ENCODE data around the gene RPL32. TPM values are rescaled to one million over a fixed set of nuclear protein-coding genes. Genes with fewer than 3 reads are reported as not detected.
"Not testable (repeated sequence)": the region's sequence is repeated elsewhere in the genome, so short reads cannot be mapped to it uniquely, and the experiment has no call there.

Gene RPL32
- total RNA-seq, 1 experiment from 2014 or later = 1,047 TPM

DNA sequence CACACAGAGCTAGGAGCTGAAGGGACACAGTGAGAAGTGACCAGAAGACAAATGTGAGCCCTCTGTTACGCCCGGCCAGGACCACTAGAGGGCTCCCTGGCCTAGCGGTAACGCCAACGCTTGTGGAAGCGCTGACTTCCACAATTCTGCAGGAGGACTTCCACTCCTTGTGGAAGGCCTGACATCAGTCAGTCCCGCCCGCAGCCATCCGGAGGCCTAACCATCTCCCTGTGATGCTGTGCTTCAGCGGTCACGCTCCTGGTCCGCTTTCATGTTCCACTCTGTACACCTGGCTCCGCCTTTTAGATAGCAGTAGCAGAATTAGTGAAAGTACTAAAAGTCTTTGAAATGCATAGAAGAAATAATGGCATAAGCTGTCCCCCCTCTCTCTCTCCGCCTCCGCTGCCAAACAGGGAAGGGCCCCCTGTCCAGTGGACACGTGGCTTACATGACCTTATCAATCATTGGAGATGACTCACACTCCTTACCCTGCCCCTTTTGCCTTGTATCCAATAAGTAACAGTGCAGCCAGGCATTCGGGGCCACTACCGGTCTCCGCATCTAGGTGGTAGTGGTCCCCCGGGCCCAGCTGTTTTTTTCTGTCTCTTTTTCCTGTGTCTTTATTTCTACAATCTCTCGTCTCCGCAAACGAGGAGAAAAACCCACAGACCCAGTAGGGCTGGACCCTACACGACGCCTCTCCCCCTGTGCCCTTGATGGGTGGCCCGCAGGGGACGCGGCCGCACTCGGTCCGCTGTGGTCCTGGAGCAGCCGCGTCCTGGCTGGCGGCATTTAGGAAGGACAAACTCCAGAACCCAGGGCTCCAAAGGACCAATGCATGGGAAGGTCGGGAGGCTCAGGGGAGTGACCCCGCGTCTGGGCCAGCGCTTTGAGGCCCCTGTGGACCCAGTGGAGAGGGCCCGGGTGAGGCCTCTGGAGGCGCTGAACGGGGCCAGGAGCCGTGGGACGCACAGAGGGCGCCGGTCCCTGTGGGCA, 27.0 kb upstream of the RPL32 start:
- peak; percentile 83 for DNase-seq (ENCODE audit: low spot score)

DNA sequence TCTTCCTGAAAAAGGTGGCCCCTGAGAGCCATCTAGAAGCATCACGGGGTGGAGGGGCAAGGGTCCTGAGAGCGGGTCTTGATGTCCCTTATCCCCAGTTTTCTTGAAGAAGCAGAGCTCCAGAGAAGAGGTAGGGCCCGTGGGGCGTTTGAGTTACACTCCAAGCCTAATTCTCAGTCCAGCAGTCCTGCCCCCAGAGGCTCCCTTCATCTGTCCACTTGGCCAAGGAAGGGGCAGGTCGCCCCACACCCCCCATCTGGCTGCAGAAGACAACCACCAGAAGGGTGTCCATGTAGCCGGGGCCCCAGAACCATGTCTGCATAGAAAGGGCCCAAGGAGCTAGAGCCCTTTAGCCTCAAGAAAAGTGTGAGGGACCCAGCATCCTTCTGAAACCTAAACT, 25.5 kb upstream of the RPL32 start:
- no peak for DNase-seq (ENCODE audit: low spot score)

DNA sequence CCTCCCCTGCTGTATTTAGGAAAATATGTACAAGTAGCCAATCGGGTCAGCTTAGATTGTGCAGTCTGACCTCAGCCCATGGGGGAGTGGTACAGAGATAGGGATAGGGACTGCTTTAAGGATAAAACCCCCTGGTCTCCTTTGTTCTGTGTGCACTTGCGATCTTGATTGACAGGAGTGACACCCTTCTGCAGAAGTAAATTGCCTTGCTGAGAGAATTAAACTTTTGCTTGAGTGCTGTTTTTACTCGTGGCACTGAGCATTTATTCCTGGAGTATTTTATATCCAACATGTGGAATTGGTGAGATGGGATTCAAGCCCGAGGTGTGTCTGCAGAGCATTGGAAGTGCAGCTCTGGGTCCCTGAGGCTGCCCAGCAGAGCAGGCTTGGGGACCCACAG, 23.9 kb upstream of the RPL32 start:
- DNase-seq (ENCODE audit: low spot score) = no peak

DNA sequence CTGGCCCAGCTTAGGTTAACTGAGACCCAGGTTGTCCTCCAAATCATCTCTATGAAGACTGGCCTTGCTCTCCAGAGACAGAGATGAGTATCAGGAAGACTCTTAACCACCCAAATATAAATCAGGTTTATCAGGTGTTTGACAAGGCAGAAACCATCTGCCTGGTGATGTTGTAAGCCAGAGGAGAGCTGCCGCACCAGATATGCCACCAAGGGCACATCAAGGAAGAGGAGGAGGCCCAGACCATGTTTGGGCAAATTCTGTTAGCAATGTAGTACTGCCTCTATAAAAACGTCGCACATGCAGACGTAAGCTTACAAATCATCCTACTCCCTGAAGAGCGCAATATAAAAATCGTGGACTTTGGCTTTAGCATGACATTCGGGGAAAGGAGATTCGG, 21.0 kb upstream of the RPL32 start:
- no peak for DNase-seq (ENCODE audit: low spot score)

DNA sequence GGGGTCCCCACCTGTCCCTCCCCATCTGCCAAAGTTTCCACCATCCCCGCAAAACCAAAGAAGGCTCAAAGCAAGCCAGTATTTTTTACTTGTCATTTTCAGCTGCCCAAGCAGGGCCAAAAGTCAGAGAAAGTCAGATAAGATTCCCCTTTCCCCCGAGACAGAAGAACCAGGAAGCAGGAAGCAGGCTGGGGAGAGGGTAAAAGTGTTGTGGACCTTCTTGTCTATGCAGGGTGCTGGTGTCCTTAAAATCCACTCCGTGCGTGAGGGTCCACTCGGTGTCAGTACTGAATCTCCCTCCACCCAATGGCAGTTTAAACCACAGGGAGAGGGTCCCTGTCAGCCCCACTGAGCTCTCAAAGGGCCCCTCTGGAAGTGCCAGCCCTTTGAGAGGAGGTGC, 20.2 kb upstream of the RPL32 start:
- DNase-seq (ENCODE audit: low spot score) = no peak

DNA sequence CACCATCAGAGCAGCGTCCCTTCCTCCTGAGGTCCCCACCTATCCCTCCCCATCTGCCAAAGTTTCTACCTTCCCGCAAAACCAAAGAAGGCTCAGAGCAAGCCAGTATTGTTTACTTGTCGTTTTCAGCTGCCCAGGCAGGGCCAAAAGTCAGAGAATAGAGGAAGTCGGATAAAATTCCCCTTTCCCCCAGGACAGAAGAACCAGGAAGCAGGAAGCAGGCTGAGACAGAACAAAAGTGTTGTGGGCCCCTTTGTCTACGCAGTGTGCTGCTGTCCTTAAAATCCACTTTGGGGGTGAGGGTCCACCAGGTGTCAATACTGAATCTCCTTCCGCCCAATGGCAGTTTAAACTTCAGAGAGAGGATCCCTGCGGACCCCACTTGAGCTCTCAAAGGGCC, 18.5 kb upstream of the RPL32 start:
- no peak for DNase-seq (ENCODE audit: low spot score)

DNA sequence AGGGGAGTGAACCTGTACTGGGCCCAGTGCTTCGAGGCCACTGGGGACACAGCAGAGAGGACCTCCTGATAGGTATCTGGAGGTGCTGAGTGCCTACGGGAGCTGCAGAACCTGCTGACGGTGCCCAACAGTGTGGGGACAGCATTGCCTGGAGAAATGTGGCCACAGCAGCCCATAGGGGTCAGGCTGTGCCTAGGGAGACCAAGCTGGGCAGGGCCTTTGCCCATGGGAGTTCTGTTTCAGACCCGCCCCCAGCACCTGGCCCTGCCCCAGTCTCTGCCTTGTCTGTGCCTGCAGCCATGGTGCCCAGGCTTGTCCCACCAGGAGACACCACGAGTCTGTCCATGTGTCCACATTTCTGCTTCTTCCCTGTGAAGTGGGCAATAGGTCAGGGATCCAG, 15.3 kb upstream of the RPL32 start:
- no peak for DNase-seq (ENCODE audit: low spot score)

DNA sequence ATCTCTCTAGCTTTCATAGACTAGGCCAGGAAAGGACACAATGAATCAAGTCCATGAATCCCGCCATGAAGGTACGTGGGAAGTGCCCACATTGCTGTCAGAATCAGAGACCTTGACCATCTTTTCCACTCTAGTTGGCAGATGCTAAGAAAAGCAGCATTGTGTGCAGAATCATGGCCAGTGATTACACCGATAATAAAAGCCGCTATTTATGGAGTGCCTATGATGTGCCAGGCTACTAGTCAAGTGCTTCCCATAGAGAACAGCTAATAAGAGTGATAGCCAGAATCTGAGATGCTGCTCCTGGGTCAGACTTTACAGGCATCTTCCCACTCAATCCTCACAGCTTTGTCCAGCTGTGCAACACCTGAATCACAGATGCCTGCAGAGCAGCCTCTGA, 13.2 kb upstream of the RPL32 start:
- no peak for DNase-seq (ENCODE audit: low spot score)

DNA sequence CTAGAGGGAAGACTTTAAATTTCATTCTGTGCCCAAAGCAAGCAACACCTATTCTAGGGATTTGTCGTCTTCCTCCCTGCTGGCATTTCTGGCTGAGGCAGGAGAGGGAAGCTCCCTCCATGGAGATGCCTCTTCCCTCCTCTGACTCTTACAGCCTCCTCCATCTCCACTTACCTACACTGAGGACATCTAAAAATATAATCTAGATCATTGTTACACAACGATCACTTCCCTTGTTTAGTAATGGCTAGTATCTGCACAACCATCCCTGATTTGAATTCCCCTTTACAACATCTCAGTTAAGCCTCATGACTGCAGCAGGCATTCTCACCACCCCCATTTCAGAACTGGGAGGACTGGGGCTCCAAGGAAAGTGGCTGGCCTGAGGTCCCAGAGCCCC, 12.5 kb upstream of the RPL32 start:
- DNase-seq (ENCODE audit: low spot score) = not testable (repeated sequence)

DNA sequence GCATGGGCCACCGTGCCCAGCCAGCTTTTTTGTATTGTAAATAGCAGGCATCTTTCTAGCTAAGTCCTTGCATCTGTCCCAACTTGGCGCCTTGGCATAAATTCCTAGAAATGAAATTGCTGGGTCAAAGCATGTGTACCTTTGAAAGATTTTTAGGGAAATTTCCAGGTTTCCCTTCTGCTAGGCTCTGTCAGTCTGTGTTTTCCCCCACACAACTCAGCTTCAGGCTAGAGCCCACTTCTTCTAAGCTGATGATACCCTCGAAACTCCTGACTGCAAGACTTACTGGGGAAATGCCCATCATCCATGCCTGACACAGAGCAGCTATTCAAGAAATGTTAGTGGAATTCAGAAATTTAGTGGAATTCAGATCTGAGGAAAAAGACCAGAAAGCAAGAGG, 10.8 kb upstream of the RPL32 start:
- no peak for DNase-seq (ENCODE audit: low spot score)

DNA sequence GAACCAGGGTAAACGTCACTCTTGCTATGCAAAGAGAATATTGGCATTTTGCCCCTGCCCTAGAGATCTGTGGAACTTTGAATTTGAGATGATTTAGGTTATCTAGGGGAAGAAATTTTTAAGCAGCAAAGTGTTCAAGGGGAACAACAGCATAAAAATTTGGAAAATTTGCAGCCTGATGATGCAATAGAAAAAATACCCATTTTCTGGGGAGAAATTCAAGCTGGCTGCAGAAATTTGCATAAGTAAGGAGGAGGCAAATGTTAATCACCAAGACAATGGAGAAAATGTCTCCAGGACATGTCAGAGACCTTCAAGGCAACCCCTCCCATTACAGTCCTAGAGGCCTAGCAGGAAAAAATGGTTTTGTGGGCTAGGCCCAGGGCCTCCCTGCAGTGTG, 4.4 kb upstream of the RPL32 start:
- no peak for DNase-seq (ENCODE audit: low spot score)

DNA sequence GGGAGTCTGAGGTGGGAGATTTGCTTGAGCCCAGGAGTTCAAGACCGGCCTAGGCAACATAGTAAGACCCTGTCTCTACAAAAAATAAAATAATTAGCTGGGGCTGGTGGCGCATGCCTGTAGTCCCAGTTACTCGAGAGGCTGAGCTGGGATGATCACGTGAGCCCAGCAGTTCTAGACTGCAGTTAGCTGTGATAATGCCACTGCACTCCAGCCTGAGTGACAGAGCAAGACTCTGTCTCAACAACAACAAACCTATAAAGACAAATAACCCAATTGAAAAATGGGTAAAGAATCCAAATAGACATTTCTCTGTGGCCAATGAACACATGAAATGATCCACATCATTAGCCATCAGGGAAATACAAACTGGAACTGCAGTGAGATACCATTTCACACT, 1.1 kb upstream of the RPL32 start:
- DNase-seq (ENCODE audit: low spot score) = no peak

DNA sequence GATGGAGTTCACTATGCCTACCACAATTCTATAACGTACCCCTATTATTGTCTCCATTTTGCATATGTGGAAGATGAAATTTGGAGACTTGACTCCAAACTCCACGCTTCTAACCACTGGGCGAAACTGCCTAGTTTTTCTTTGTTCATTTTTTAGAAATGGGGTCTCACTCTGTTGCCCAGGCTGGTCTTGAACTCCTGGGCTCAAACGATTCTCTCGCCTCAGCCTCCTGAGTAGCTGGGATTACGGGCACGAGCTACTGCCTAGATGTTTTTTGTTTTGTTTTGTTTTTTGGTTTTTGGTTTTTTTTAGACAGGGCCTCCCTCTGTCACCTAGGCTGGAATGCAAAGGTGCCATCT, 584 bp upstream of the RPL32 start:
- DNase-seq (ENCODE audit: low spot score) = no peak

DNA sequence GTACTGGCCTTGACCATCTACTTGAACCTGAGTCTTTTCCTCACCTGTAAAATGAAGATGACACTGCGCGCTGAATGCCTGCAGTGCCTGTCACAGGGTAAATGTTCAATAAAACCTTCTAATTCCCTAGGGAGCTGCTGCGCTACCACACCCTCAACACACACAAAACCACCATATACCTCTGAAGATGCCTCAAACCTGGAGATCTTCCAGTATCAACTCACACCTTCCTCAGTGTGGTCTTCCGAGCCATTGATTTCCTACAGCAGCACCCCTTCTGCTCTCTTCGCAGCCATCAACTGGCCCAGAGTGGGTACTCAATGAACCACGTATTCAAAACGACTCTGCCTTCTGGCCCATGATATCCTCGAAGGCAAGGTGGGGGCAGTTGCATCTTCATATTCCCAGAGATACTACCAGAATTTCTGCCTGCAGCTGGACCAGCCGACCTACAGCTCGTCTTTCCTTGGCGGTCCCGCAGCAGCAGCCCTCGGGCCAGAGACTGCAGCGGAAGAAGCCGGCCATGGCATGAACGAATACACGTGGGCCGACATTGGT, 695 bp downstream of the RPL32 start:
- peak; percentile 12 for DNase-seq (ENCODE audit: low spot score)

DNA sequence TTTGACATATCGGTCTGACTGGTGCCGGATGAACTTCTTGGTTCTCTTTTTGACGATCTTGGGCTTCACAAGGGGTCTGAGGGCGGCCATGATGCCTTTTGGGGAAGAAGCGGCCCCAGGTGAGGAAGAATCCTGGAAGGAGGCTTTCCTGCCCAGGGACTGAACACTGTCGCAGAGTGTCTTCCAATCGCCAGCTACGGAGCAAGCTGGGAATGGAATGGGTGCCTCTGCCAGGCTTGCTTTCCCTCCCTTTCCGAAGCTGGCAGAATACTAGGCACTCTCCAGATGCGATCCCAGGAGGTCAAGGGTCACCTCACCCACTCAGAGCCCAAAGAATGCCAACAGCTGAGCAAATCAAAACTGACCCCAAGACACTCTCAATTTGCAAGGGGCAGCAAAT, 1.2 kb downstream of the RPL32 start:
- not testable (repeated sequence) for DNase-seq (ENCODE audit: low spot score)

DNA sequence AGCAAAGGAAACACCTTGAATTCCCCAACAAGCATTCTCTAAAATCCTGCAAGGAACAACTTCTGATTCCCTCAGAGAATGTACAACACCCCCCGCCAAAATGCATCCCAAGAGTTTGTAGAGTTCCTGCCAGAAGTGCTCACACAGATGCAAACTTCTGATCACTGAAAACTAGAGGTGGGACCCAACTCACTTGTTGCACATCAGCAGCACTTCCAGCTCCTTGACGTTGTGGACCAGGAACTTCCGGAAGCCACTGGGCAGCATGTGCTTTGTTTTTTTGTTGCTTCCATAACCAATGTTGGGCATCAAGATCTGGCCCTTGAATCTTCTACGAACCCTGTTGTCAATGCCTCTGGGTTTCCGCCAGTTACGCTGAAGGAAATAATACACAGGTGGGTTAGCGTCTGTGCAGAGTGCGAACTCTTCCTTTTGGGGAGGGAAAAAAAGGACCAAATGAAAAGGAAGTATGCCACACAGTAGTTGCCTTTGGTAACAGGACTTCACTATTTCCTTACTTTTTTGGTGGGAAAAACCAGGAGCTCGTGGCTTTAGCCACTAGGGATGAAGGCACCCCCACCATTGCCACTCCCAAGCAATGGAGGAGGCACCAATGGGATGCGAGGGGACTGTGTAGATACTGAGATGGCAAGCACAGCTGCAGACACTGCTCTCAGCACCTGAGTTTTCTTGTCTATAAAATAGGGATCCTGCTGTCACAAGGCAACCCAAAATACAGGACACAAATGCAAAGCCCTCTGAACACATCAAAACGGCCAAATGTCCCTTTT, 2.0 kb downstream of the RPL32 start:
- no peak for DNase-seq (ENCODE audit: low spot score)

DNA sequence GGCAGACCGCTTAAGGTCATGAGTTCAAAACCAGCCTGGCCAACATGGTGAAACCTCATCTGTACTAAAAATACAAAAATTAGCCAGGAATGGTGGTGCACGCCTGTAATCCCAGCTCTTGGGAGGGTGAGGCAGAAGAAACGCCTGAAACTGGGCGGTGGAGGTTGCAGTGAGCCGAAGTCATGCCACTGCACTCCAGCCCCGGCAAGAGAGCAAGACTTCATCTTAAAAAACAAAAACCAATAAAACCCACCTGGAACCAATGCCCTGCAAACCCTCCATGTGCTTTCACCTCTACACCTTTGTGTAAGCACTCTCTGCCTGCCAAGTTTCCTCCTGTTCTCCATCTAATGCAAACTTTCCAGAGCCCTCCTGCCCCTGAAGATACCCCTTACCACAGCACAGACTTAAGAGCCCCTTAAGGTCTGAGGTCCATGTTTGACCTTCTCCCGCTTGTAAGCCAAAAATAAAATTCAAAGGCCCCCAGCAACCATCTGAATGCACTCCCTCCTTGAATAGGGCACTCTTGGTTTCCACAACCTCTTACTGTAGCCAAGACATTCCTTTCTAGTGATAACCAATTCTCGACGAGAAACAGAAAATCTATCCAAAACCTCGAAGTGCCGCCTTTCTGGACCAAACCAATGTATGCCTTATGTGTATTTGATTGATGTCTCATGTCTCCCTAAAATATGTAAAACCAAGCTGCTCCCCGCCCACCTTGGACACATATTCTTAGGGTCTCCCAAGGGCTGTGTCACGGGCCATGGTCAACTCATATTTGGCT, 3.0 kb downstream of the RPL32 start:
- no peak for DNase-seq (ENCODE audit: low spot score)

DNA sequence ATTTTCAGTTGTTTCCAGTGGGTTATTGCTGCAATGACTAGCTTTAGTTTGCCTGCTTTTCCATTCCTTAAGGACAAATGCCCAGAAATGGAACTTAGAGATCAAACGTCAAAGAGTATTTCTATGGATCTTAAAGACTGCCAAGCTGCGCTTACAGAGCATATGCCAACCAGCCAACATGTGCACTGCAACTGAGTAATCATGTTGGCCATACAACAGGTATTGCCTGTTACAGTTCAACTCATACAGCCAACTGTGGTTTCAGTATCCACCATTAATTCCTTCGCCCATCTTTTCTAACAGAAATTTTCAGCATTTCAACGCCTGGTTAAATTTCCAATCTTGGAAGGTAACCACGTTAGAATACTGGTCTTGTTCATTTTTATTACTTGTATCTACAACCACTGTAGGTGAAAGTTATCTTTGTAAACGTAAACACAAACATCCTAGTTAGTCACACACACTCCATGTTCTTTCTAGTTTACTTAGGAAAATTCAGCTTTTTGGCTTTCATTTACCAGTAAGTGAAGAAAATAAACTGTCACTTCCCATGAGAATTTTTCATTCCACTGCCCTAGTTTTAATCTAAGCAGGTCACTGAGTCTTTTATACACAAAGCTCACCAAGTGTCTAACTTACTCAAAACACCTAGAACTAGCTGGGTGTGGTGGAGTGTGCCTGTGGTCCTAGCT, 3.9 kb downstream of the RPL32 start:
- DNase-seq (ENCODE audit: low spot score) = no peak

DNA sequence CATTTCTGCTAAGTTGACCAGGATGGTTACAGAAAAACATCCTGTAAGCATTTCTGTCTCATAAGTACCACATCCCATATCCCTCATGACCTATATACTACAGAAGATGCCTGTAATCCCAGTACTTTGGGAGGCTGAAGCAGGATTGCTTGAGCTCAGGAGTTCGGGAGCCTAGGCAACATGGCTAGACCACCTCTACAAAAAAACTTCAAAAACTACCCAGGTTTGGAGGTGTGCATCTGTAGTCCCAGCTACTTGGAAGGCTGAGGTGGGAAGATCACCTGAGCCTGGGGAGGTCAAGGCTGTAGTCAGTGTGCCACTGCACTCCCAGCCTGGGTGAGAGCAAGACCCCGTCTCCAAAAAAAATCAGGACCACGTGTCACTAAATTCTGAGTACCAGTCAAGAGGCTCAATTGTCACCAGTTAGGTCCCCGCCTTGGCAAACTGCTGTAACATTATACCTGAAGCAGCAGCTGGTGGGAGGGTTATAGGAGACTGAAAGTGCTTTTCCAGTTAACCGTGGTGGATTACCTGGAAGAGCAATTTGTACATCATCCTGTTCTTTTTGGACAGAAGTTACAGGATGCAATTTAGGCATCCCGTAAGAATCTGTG, 6.2 kb downstream of the RPL32 start:
- no peak for DNase-seq (ENCODE audit: low spot score)
